ENCODE results near the gene NFIA. TPM values are rescaled to one million over a fixed set of nuclear protein-coding genes. Genes with fewer than 3 reads are reported as not detected.

NFIA gene
- total RNA-seq, 1 experiment from 2014 or later, result 0.35 TPM

GRCh38 chr1:61268546-61269240 lies 186.3 kb downstream of the NFIA start:
- Mint-ChIP-seq H3K9me3 (no peaks in the 10 kb centered on the region), H3K4me1 (peaks cover 20 to 32% of the 10 kb centered on the region in 2 experiments), H3K27me3 (ENCODE audit: low read depth) (no peaks in the 10 kb centered on the region), H3K27ac (no peak overlapping the region; a peak in 1 of 7 replicates), H3K36me3 (ENCODE audit: insufficient read depth in 1 of 3, low read depth in 3 of 3) (no peaks in the 10 kb centered on the region; a peak in 1 of 7 replicates), H3K4me3 (no peak overlapping the region; a peak in 2 of 5 replicates)
- no peak for TF ChIP-seq CTCF (conservative IDR thresholded peaks at IDR 0.05)
- Histone ChIP-seq H2BK20ac (ENCODE audit: low read depth, low read length, poor library complexity, severe bottlenecking) (no peak overlapping the region), H2AFZ (ENCODE audit: low read length) (no peak overlapping the region), H4K91ac (ENCODE audit: insufficient read length, low read depth, low read length) (no peak overlapping the region), H2AK5ac (ENCODE audit: insufficient read length, low read length) (no peak overlapping the region), H3K4me2 (ENCODE audit: insufficient read depth, insufficient read length, low read length) (no peak overlapping the region), H3K9ac (ENCODE audit: extremely low read depth, insufficient read length, low read length) (no peak overlapping the region), H3K4me1 (ENCODE audit: insufficient read depth, low read length) (no peaks in the 10 kb centered on the region; the same call in 1 of the 2 replicates), H4K5ac (ENCODE audit: insufficient read length, low read depth, low read length) (no peak overlapping the region), H2BK120ac (ENCODE audit: low read depth, low read length, poor library complexity, severe bottlenecking) (no peak overlapping the region), H3K23ac (ENCODE audit: insufficient read length, low read depth, low read length) (no peak overlapping the region), H3K9me3 (ENCODE audit: control insufficient read depth, low read depth, low read length) (no peaks in the 10 kb centered on the region), H4K8ac (replicated peaks; ENCODE audit: insufficient read length, low read depth, low read length) (no peak overlapping the region), H3K79me2 (ENCODE audit: insufficient read depth, low read length) (no peaks in the 10 kb centered on the region), H3K4ac (ENCODE audit: low read depth, low read length) (no peak overlapping the region), H3K79me1 (ENCODE audit: insufficient read depth, low read depth, low read length, poor library complexity, severe bottlenecking) (no peaks in the 10 kb centered on the region), H2BK12ac (ENCODE audit: insufficient read length, low read depth, low read length) (no peak overlapping the region), H3K14ac (ENCODE audit: insufficient read depth, low read length) (no peak overlapping the region), H3K27ac (ENCODE audit: insufficient read length, low read depth, low read length) (no peak overlapping the region), H2BK5ac (ENCODE audit: insufficient read length, low read length) (no peak overlapping the region), H3K23me2 (ENCODE audit: insufficient read length, low read depth, low read length, poor library complexity, severe bottlenecking) (no peaks in the 10 kb centered on the region), H3K56ac (ENCODE audit: insufficient read length, low read depth, low read length) (no peak overlapping the region), H3K27me3 (ENCODE audit: insufficient read depth, low read length) (no peaks in the 10 kb centered on the region), H2BK15ac (ENCODE audit: low read depth, low read length) (no peak overlapping the region), H3K18ac (ENCODE audit: insufficient read length, low read depth, low read length) (no peak overlapping the region), H3T11ph (ENCODE audit: low read length) (no peak overlapping the region), H4K20me1 (ENCODE audit: control insufficient read depth, insufficient read depth, insufficient read length) (no peaks in the 10 kb centered on the region)
- no CpG with 5 or more reads among the region's 9 CpGs for WGBS (ENCODE audit: extremely low coverage, insufficient read length, low lambda C conversion rate)
- no peak for DNase-seq

Measured in H9 (cell line).